Activated CD4-positive, alpha-beta T cell treated with anti-CD3 and anti-CD28 coated beads for 36 hours (primary cell): ENCODE data around the gene NTF4. TPM values are rescaled to one million over a fixed set of nuclear protein-coding genes. Genes with fewer than 3 reads are reported as not detected.

Source experiments
- total RNA-seq, 2 experiments: library from RNA; stranded (reverse); gene quantifications; one replicate each; pipeline ENCODE4 v1.2.3, GENCODE V29; 2021

NTF4 gene
- total RNA-seq, 2 experiments from 2014 or later, result not detected

Other genes starting within 250 kb of the NTF4 start
- under 1 TPM; 0.21 to 0.83 TPM for gene HSD17B14, start 228.3 kb downstream of the NTF4 start, total RNA-seq
- 10 to 100 TPM in 1 of 2 experiments, 1 to 10 TPM in 1; 7.0 to 10.9 TPM for gene PLEKHA4, start 196.2 kb downstream of the NTF4 start, total RNA-seq
- 10 to 100 TPM; 51.6 to 62.4 TPM for gene PPP1R15A, start 192.4 kb downstream of the NTF4 start, total RNA-seq
- gene TULP2, start 166.1 kb downstream of the NTF4 start, total RNA-seq, result under 1 TPM; 0.37 to 0.87 TPM
- 100 to 1,000 TPM; 115 to 118 TPM for gene NUCB1, start 164.5 kb downstream of the NTF4 start, total RNA-seq
- gene DHDH, start 131.1 kb downstream of the NTF4 start, total RNA-seq, result 1 to 10 TPM; 1.4 to 2.4 TPM
- gene BAX, start 109.9 kb downstream of the NTF4 start, total RNA-seq, result 100 to 1,000 TPM; 128 to 143 TPM
- gene FTL, start 99.5 kb downstream of the NTF4 start, total RNA-seq, result 1,000 to 10,000 TPM in 1 of 2 experiments, 100 to 1,000 TPM in 1; 809 to 1,111 TPM
- 100 to 1,000 TPM in 1 of 2 experiments, 10 to 100 TPM in 1; 80.2 to 102 TPM for gene GYS1, start 71.5 kb downstream of the NTF4 start, total RNA-seq
- 100 to 1,000 TPM; 155 to 178 TPM for gene RUVBL2, start 70.9 kb downstream of the NTF4 start, total RNA-seq
- under 1 TPM; 0.39 to 0.51 TPM for gene LHB, start 47.7 kb downstream of the NTF4 start, total RNA-seq
- gene CGB3, start 40.5 kb downstream of the NTF4 start, total RNA-seq, result not detected
- gene CGB2, start 32.9 kb downstream of the NTF4 start, total RNA-seq, result under 1 TPM in 1 of 2 experiments, not detected in 1; 0.43 TPM
- not detected for gene CGB1, start 27.9 kb downstream of the NTF4 start, total RNA-seq
- not detected for gene CGB5, start 21.0 kb downstream of the NTF4 start, total RNA-seq
- not detected for gene CGB8, start 15.7 kb downstream of the NTF4 start, total RNA-seq
- under 1 TPM in 1 of 2 experiments, not detected in 1; 0.40 TPM for gene CGB7, start 7.1 kb downstream of the NTF4 start, total RNA-seq
- gene KCNA7, start 7.9 kb upstream of the NTF4 start, total RNA-seq, result not detected
- gene SNRNP70, start 20.6 kb upstream of the NTF4 start, total RNA-seq, result 100 to 1,000 TPM; 225 to 306 TPM
- 1 to 10 TPM; 3.5 to 4.3 TPM for gene LIN7B, start 49.6 kb upstream of the NTF4 start, total RNA-seq
- gene C19orf73, start 54.3 kb upstream of the NTF4 start, total RNA-seq, result 1 to 10 TPM; 1.7 to 2.0 TPM
- gene PPFIA3, start 54.7 kb upstream of the NTF4 start, total RNA-seq, result 1 to 10 TPM; 5.4 to 6.1 TPM
- gene HRC, start 90.6 kb upstream of the NTF4 start, total RNA-seq, result not detected
- 1 to 10 TPM; 1.5 to 1.9 TPM for gene TRPM4, start 93.0 kb upstream of the NTF4 start, total RNA-seq